Activated CD8-positive, alpha-beta T cell treated with anti-CD3 and anti-CD28 coated beads, Interleukin-2, amount 10 ng/mL, durations not matched to agents 7 days and 5 days (primary cell): ENCODE measurements around the gene NLK. TPM values are rescaled to one million over a fixed set of nuclear protein-coding genes. Genes with fewer than 3 reads are reported as not detected.
"Not testable (repeated sequence)": the region's sequence is repeated elsewhere in the genome, so short reads cannot be mapped to it uniquely, and the experiment has no call there.

Experiments used
- ATAC-seq: fragments of 150-1000 bp; cut with Tn5 transposase; one replicate; pipeline ENCODE4 v1.10.0; 2021; ENCODE audit warnings: moderate library complexity
- CTCF ChIA-PET: fragments of 350-600 bp; sonication (Branson Sonifier 250); formaldehyde crosslinking; loops from one replicate; lab custom pipeline; 2021; ENCODE audit warnings: antibody characterized with exemption; lab: Charles Lee
- POLR2A ChIA-PET: fragments of 350-600 bp; sonication (Branson Sonifier 250); formaldehyde crosslinking; loops from one replicate; lab custom pipeline; 2021; ENCODE audit warnings: antibody characterized with exemption; lab: Charles Lee
- DNase-seq: peaks from one replicate; pipeline ENCODE4 v3.0.0-alpha.2; 2020
- H3K27ac Mint-ChIP-seq: one replicate; pipeline ENCODE4 v1.8.0; 2021; ENCODE audit warnings: mild to moderate bottlenecking, mixed read lengths
- H3K27me3 Mint-ChIP-seq: one replicate; pipeline ENCODE4 v1.8.0; 2021; ENCODE audit warnings: low read depth, mixed read lengths
- H3K36me3 Mint-ChIP-seq: one replicate; pipeline ENCODE4 v1.8.0; 2021; ENCODE audit warnings: low read depth, mixed read lengths
- H3K4me1 Mint-ChIP-seq: one replicate; pipeline ENCODE4 v1.8.0; 2021; ENCODE audit warnings: low read depth, mixed read lengths
- H3K4me3 Mint-ChIP-seq: one replicate; pipeline ENCODE4 v1.8.0; 2021; ENCODE audit warnings: mild to moderate bottlenecking, mixed read lengths
- H3K9me3 Mint-ChIP-seq: one replicate; pipeline ENCODE4 v1.8.0; 2022; ENCODE audit warnings: mixed read lengths; ENCODE audit not compliant: insufficient read depth
- total RNA-seq, 2 experiments: library from RNA; stranded (reverse); gene quantifications; one replicate each; pipeline ENCODE4 v1.2.3, GENCODE V29; 2021

NLK gene
- total RNA-seq, 2 experiments from 2014 or later: 11.2 to 12.0 TPM

DNA sequence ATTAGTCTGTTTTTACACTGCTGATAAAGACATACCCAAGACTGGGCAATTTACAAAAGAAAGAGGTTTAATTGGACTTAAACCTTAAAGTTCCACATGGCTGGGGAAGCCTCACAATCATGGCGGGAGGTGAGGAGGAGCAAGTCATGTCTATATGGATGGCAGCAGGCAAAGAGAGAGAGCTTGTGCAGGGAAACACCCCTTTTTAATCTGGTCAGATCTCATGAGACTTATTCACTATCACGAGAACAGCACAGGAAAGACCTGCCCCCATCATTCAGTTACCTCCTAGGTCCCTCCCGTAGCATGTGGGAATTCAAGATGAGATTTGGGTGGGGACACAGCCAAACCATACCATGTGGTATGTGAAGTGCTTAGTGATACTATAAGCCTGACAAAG lies 144.0 kb downstream of the NLK start:
- DNase-seq, H3K27ac Mint-ChIP-seq, ATAC-seq, H3K9me3 Mint-ChIP-seq, H3K4me3 Mint-ChIP-seq, H3K4me1 Mint-ChIP-seq, H3K27me3 Mint-ChIP-seq, POLR2A ChIA-PET: not testable (repeated sequence)
- CTCF ChIA-PET: interaction anchor here (1.1 to 1.3 kb wide), 2 partner anchors 15 to 230 kb away, joined by 3 to 4 read pairs; no protein-coding TSS in a partner anchor
- H3K36me3 Mint-ChIP-seq: peaks cover 17% of the 10 kb centered on the region

DNA sequence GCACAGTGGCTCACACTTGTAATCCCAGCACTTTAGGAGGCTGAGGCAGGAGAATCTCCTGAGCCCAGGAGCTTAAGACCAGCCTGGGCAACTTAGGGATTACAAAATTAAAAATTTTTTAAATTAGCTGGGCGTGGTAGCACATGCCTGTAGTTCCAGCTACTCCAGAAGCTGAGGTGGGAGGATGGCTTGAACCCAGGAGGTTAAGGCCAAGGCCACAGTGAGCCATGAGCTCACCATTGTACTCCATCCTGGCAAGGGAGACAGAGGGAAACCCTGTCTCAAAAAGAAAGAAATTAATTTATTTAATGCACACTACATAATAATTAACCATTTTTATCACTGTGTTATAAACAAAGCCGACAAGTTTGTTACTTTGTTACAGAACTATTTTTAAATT lies 145.5 kb downstream of the NLK start:
- peaks cover 3% of the 10 kb centered on the region for H3K9me3 Mint-ChIP-seq
- ATAC-seq: no peak
- no peak for DNase-seq
- H3K36me3 Mint-ChIP-seq: peaks cover 17% of the 10 kb centered on the region
- no peaks in the 10 kb centered on the region for H3K27me3 Mint-ChIP-seq
- POLR2A ChIA-PET: no interaction called here
- no peak overlapping the region for H3K27ac Mint-ChIP-seq
- no peak overlapping the region for H3K4me3 Mint-ChIP-seq
- H3K4me1 Mint-ChIP-seq: no peaks in the 10 kb centered on the region
- CTCF ChIA-PET: no interaction called here

DNA sequence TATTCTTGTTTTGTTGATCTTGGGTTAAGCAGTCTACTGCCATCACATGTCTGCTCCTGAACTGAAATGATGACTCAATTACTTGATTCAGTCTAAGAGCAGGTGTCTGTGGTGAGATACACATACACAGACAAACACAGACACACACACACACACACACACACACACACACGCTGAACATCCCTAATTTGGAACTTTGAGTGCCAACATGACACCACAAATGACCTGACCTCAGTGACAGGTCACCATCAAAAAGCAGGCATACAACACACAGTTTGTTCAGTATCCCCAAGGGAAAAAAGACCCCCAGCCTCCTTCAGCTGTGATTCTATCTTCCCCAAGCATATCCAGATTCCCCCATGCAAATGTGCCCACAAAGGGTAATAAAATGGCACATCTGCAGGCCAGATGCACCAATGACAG lies 146.4 kb downstream of the NLK start:
- CTCF ChIA-PET: no interaction called here

DNA sequence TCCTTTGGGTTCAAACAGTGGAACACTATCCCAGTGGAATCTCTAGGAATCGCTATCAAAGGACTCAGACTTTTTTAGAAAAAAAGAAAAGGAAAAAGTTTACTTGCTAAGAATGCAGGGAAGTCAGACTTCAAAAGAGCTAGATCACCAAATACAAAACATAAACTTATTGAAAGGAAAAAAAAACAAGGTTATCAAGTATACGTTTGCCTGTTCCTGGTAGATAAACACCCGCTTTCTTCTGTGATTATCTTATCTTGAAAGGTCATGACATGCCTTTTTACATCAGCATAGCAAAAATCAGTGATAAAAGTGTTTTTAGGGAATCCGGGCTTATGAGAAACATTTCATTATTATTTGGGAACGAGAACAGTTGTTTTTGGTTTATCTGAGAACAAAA lies 147.2 kb downstream of the NLK start:
- Mint-ChIP-seq H3K9me3 (peaks cover 3% of the 10 kb centered on the region), H3K4me1 (no peaks in the 10 kb centered on the region), H3K27me3 (no peaks in the 10 kb centered on the region), H3K36me3 (peaks cover 17% of the 10 kb centered on the region), H3K4me3 (no peak overlapping the region), H3K27ac (no peak overlapping the region)
- DNase-seq (no peak), ATAC-seq (no peak)
- POLR2A ChIA-PET: no interaction called here
- CTCF ChIA-PET: no interaction called here

More for the DNA sequence above, 146.4 kb downstream of the NLK start:
- peaks cover 17% of the 10 kb centered on the region for H3K36me3 Mint-ChIP-seq
- H3K27me3 Mint-ChIP-seq: no peaks in the 10 kb centered on the region
- POLR2A ChIA-PET: no interaction called here
- H3K4me1 Mint-ChIP-seq: no peaks in the 10 kb centered on the region
- H3K27ac Mint-ChIP-seq: no peak overlapping the region
- H3K4me3 Mint-ChIP-seq: no peak overlapping the region
- ATAC-seq (no peak), DNase-seq (no peak)
- peaks cover 3% of the 10 kb centered on the region for H3K9me3 Mint-ChIP-seq

DNA sequence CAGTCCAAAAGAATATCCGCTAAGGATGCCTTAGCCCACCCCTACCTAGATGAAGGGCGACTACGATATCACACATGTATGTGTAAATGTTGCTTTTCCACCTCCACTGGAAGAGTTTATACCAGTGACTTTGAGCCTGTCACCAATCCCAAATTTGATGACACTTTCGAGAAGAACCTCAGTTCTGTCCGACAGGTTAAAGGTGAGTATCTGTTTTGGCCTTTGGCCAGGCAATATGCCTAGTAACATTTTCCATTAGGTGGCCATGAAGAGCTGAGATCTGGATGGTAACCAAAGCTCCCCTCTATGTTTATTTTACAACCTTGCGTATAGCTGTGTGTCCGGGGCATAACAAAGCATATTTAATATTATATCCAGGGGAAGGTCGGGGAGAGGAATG lies 148.5 kb downstream of the NLK start:
- CTCF ChIA-PET: interaction anchor here (0.6 kb wide), 1 partner anchor 12 kb away, joined by 3 read pairs; no protein-coding TSS in a partner anchor
- DNase-seq (no peak), ATAC-seq (no peak)
- Mint-ChIP-seq H3K4me1 (no peaks in the 10 kb centered on the region), H3K27ac (no peak overlapping the region), H3K4me3 (no peak overlapping the region), H3K9me3 (peaks cover under 1% of the 10 kb centered on the region), H3K27me3 (no peaks in the 10 kb centered on the region), H3K36me3 (peaks cover 13% of the 10 kb centered on the region)
- POLR2A ChIA-PET: no interaction called here

DNA sequence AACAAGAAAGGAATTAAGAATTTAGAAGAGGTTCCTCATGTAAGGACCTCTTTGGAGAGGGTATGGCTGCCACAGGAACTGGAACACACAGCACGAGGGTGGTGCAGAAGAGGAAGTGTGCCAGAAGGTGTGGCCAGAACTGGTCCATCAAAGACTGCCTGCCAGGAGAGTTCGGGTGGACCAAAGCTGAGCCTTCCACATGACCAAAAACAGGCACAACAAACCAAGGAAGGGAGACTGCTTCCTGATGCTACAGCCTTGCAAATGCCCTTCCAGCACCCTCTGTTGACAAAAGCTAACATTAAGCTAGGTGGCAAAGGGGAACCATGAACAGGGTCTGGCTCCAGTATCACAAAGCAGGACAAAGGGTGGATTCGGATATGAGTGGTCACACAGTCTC lies 150.8 kb downstream of the NLK start:
- Mint-ChIP-seq H3K4me3 (no peak overlapping the region), H3K27ac (no peak overlapping the region), H3K27me3 (no peaks in the 10 kb centered on the region), H3K4me1 (no peaks in the 10 kb centered on the region), H3K9me3 (no peaks in the 10 kb centered on the region), H3K36me3 (peaks cover 6% of the 10 kb centered on the region)
- POLR2A ChIA-PET: interaction anchor here (0.6 kb wide), 1 partner anchor 198 kb away, joined by 3 read pairs; no protein-coding TSS in a partner anchor
- CTCF ChIA-PET: no interaction called here
- DNase-seq (no peak), ATAC-seq (no peak)

DNA sequence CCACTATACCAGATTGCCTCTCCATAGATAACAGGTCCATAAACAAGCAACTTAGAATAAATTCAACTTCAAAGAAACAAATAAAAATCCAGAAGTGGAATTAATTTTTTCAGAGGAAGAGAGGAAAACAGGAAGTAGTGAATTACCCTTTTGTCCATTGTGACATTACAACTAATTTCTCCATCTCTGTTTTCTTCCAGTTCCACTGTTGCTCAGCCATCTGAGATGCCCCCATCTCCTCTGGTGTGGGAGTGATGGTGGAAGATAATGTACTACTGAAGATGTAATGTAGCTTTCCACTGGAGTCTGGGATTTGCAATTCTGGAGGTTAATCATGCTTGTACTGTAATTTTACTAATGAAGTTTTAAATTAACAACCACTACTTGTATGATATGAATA lies 151.9 kb downstream of the NLK start:
- Mint-ChIP-seq H3K36me3 (peaks cover 6% of the 10 kb centered on the region), H3K4me3 (no peak overlapping the region), H3K9me3 (no peaks in the 10 kb centered on the region), H3K4me1 (no peaks in the 10 kb centered on the region), H3K27me3 (no peaks in the 10 kb centered on the region), H3K27ac (no peak overlapping the region)
- no peak for DNase-seq
- ChIA-PET CTCF (no interaction called here), POLR2A (no interaction called here)
- no peak for ATAC-seq

DNA sequence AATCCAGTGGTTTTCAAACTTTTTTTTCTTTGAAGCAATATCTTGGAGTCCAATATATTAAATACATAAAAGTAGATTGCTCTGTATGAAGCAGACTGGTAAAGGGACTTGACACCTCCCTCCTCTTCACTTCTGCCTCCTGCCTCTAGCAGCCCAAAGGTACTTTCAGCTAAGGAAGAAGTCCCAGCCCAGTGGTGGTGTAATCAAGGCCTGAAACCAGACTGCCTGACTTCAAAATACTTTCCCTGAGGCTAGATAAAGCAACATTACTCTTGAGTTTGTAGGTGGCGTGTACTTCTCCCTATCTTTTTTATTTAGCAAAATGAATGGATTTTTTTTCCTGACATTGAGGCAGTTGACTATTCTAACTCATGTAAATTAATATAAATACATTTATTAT lies 154.2 kb downstream of the NLK start:
- DNase-seq (no peak), ATAC-seq (no peak)
- H3K36me3 Mint-ChIP-seq: peaks cover 6% of the 10 kb centered on the region
- H3K4me1 Mint-ChIP-seq: no peaks in the 10 kb centered on the region
- H3K27ac Mint-ChIP-seq: no peak overlapping the region
- no peaks in the 10 kb centered on the region for H3K27me3 Mint-ChIP-seq
- CTCF ChIA-PET: no interaction called here
- POLR2A ChIA-PET: no interaction called here
- H3K4me3 Mint-ChIP-seq: no peak overlapping the region
- no peaks in the 10 kb centered on the region for H3K9me3 Mint-ChIP-seq

DNA sequence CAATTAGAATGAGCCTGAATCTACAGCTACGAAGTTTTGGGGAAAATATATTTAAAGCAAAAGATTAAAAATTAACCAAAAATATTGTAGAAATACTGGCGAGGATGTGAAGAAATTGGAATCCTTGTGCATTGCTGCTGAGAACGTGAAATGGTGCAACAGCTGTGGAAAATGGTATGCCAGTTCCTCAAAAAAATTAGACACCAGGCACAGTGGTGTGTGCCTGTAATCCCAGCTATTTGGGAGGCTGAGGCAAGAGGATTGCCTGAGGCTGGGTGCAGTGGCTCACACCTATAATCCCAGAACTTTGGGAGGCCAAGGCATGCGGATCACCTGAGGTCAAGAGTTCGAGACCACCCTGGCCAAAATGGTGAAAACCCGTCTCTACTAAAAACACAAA lies 156.6 kb downstream of the NLK start:
- H3K36me3 Mint-ChIP-seq: peaks cover 6% of the 10 kb centered on the region
- H3K4me1 Mint-ChIP-seq: no peaks in the 10 kb centered on the region
- H3K27me3 Mint-ChIP-seq: no peaks in the 10 kb centered on the region
- ATAC-seq (no peak), DNase-seq (no peak)
- ChIA-PET CTCF (no interaction called here), POLR2A (no interaction called here)
- H3K9me3 Mint-ChIP-seq: no peaks in the 10 kb centered on the region
- no peak overlapping the region for H3K27ac Mint-ChIP-seq
- H3K4me3 Mint-ChIP-seq: no peak overlapping the region

DNA sequence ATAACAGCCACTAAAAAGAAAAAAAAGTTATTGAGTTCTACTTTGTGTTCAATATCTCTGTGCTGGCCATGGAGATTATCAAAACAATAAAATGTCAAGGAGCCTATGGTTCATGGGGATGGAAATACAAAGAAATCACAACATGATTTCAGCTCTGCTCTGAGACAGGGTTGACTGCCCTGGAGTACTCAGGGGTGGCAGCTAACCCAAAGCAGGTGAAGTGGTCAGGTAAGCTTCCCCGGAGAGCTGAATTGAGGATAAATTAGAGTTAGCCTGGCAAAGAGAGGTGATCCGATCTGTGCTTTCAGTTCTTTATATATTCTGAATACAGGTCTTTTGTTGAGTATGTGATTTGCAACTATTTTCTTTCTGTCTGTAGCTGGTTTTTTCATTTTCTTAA lies 157.3 kb downstream of the NLK start:
- Mint-ChIP-seq H3K27me3 (no peaks in the 10 kb centered on the region), H3K27ac (no peak overlapping the region), H3K4me3 (no peak overlapping the region), H3K4me1 (no peaks in the 10 kb centered on the region), H3K36me3 (peaks cover 6% of the 10 kb centered on the region), H3K9me3 (no peaks in the 10 kb centered on the region)
- ChIA-PET POLR2A (no interaction called here), CTCF (no interaction called here)
- ATAC-seq (no peak), DNase-seq (no peak)

DNA sequence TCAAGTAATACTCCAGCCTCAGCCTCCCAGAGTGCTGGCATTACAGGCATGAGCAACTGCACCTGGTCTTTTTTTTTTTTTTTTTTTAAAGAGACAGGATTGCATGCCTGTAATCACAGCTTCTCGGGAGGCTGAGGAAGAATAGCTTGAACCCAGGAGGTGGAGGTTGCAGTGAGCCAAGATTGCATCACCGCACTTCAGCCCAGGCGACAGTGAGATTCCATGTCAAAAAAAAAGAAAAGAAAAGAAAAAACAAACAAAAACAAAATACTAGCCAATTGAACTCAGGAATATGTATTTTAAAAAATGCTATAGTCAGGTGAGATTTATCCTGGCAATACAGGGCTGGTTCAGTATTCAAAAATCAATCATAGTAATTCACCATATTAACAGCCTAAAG lies 158.8 kb downstream of the NLK start:
- Mint-ChIP-seq H3K4me3 (no peak overlapping the region), H3K9me3 (no peaks in the 10 kb centered on the region), H3K27ac (no peak overlapping the region), H3K27me3 (no peaks in the 10 kb centered on the region), H3K36me3 (peaks cover 2% of the 10 kb centered on the region), H3K4me1 (no peaks in the 10 kb centered on the region)
- DNase-seq: no peak
- ATAC-seq: no peak
- POLR2A ChIA-PET: interaction anchor here (0.6 kb wide), 1 partner anchor 938 kb away, joined by 3 read pairs; no protein-coding TSS in a partner anchor
- CTCF ChIA-PET: no interaction called here

DNA sequence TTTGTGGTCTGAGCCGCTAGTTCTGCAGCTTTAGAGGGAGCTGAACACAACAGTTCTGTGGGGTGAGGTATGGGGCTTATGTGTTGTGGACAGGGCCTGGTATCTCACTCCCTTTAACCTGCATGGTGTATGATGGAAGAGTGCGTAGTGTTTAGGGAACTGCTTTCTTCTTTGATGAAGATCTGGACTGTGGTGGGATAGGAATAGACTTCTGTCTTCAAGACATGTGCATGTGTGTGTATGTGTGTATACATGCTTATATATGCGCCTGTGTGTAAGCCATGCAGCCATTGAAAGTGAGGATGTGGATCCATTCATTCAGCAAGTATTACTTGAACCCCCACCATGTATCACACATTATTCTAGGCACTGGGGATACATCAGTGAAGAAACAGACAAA lies 161.8 kb downstream of the NLK start:
- DNase-seq (no peak), ATAC-seq (no peak)
- Mint-ChIP-seq H3K27me3 (no peaks in the 10 kb centered on the region), H3K27ac (no peak overlapping the region), H3K36me3 (no peaks in the 10 kb centered on the region), H3K4me1 (no peaks in the 10 kb centered on the region), H3K4me3 (no peak overlapping the region), H3K9me3 (no peaks in the 10 kb centered on the region)
- ChIA-PET CTCF (no interaction called here), POLR2A (no interaction called here)

DNA sequence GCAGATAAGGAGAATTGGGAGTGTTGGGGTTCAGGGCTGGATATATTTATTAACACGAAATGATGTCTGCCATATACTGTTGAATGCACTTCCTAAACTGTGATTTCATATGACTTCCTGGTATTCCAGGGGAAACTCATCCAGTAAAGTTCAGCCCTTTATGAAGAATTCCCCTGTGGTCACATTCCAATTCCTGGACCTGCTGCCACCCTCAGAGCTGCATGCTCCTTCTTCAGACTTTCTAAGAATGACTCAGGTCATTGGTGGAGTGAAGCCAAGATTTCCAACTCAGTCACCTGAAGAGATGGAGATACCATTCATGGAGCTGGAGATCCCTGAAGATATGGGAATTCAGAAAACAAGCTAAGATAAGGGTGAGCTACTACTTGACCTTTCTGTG lies 162.3 kb downstream of the NLK start:
- H3K36me3 Mint-ChIP-seq: no peaks in the 10 kb centered on the region
- no peak for DNase-seq
- no peaks in the 10 kb centered on the region for H3K27me3 Mint-ChIP-seq
- ChIA-PET POLR2A (no interaction called here), CTCF (no interaction called here)
- no peaks in the 10 kb centered on the region for H3K9me3 Mint-ChIP-seq
- no peak for ATAC-seq
- no peak overlapping the region for H3K27ac Mint-ChIP-seq
- no peaks in the 10 kb centered on the region for H3K4me1 Mint-ChIP-seq
- H3K4me3 Mint-ChIP-seq: no peak overlapping the region
